Measurements from ENCODE around the gene CCNJL. TPM values are rescaled to one million over a fixed set of nuclear protein-coding genes. Genes with fewer than 3 reads are reported as not detected.

The CCNJL gene
- total and polyA plus RNA-seq, 12 donors: 1.2 to 10.6 (median 4.3) TPM

GRCh38 chr5:160359816-160360215 is 47.5 kb upstream of the CCNJL start:
- TF ChIP-seq POLR2A (IDR thresholded peaks at IDR 0.05) (no peak), CTCF (IDR thresholded peaks at IDR 0.05) (no peak)
- intact Hi-C loops (cut with DNase I): no loop called here
- Histone ChIP-seq H3K27ac (no peak overlapping the region), H3K27me3 (no peaks in the 10 kb centered on the region), H3K9me3 (replicated peaks in 1 of 3) (no peaks in the 10 kb centered on the region), H3K4me3 (no peak overlapping the region), H3K4me1 (replicated peaks in 1 of 2) (peaks cover 0 to 11% of the 10 kb centered on the region in 2 donors), H3K36me3 (replicated peaks in 1 of 2) (no peaks in the 10 kb centered on the region)
- 61 to 74% (median 69%) methylated on average over 4 of the region's 4 CpGs for WGBS, 4 donors
- DNase-seq: peak in 1 of 7 donors; percentile 48

DNA sequence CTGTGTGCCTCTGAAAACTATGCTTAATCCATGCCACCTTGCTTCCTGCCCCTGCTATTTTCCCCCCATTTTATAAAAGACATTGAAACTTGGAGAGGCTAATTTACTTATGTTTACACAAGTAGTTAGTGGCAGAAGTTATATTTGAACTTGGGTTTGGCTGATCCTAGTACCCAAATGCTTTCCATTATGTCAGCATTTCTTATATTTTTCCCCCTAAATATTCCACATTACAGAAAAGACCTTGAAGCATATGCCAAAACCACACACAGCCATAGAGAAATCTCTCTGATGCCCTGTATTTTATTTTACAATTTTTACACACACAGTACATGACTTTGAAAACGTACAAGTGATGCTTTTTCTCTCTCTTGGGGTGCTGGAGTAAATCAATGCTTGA is 46.9 kb upstream of the CCNJL start:
- Histone ChIP-seq H3K9me3 (replicated peaks in 1 of 3) (no peaks in the 10 kb centered on the region), H3K36me3 (replicated peaks in 1 of 2) (no peaks in the 10 kb centered on the region), H3K27ac (no peak overlapping the region), H3K4me1 (replicated peaks in 1 of 2) (peaks cover 0 to 11% of the 10 kb centered on the region in 2 donors), H3K4me3 (no peak overlapping the region), H3K27me3 (no peaks in the 10 kb centered on the region)
- intact Hi-C loops (cut with DNase I): no loop called here
- 0 to 31% (median 1%) methylated on average over 1 of the region's 1 CpG for WGBS, 4 donors
- no peak for TF ChIP-seq CTCF (IDR thresholded peaks at IDR 0.05)
- TF ChIP-seq POLR2A (IDR thresholded peaks at IDR 0.05): no peak
- DNase-seq: no peak

GRCh38 chr5:160357861-160358411 is 45.6 kb upstream of the CCNJL start:
- no peaks in the 10 kb centered on the region for H3K9me3 ChIP-seq (replicated peaks in 1 of 3)
- H3K4me3 ChIP-seq: no peak overlapping the region
- H3K4me1 ChIP-seq (replicated peaks in 1 of 2): peaks cover 0 to 7% of the 10 kb centered on the region in 2 donors
- no peaks in the 10 kb centered on the region for H3K36me3 ChIP-seq (replicated peaks in 1 of 2)
- peak overlapping the region in 2 of 5 donors; percentile 11 to 15 for H3K27ac ChIP-seq
- intact Hi-C loops (cut with DNase I): no loop called here
- peak in 3 of 7 donors; percentile 13 to 35 (median 23) for DNase-seq
- 34 to 66% (median 54%) methylated on average over 7 of the region's 7 CpGs for WGBS, 4 donors
- TF ChIP-seq POLR2A (IDR thresholded peaks at IDR 0.05) (no peak), CTCF (IDR thresholded peaks at IDR 0.05) (no peak)
- H3K27me3 ChIP-seq: no peaks in the 10 kb centered on the region

DNA sequence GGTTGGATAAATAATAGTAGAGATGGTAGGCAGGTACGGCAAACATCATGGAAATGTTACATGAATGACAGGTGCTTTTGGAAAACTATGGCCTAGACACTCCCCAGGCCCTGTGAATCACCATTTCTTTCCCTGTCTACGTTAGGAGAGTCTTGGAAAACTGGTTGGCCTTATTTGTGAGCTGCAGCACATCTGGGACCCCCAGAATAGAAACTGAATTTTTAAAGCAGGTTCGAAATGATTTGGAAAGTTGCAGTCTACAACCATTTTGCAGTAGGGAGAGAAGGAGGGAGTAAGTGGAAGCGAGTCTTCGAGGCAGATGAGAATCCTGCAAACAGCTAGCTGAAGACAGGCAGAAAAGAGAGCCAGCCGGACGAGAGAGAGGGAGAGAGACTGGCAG is 45.0 kb upstream of the CCNJL start:
- Histone ChIP-seq H3K4me1 (replicated peaks in 1 of 2) (peaks cover 0 to 7% of the 10 kb centered on the region in 2 donors), H3K36me3 (replicated peaks in 1 of 2) (no peaks in the 10 kb centered on the region), H3K27ac (peak overlapping the region in 2 of 5 donors; percentile 2 to 11), H3K4me3 (no peak overlapping the region), H3K27me3 (no peaks in the 10 kb centered on the region), H3K9me3 (replicated peaks in 1 of 3) (no peaks in the 10 kb centered on the region)
- intact Hi-C loops (cut with DNase I): no loop called here
- no peak for DNase-seq
- WGBS, 4 donors: 46 to 76% (median 69%) methylated on average over 7 of the region's 7 CpGs
- TF ChIP-seq CTCF (IDR thresholded peaks at IDR 0.05) (no peak), POLR2A (IDR thresholded peaks at IDR 0.05) (no peak)
